Fibroblast of skin of abdomen (primary cell): ENCODE measurements around the gene HRH2. TPM values are rescaled to one million over a fixed set of nuclear protein-coding genes. Genes with fewer than 3 reads are reported as not detected.
"Not testable (repeated sequence)": the region's sequence is repeated elsewhere in the genome, so short reads cannot be mapped to it uniquely, and the experiment has no call there.

Experiments used
- DNase-seq: peaks from one replicate; pipeline ENCODE4 v3.0.0-alpha.2; 2013
- polyA plus RNA-seq, 2 experiments: library from polyadenylated mRNA; unstranded; fragments of 120-200 nt; gene quantifications; one replicate each; pipeline ENCODE4 v1.2.1, GENCODE V29; 2013; ENCODE audit not compliant: insufficient read length in 2 of 2

HRH2 gene, protein sequence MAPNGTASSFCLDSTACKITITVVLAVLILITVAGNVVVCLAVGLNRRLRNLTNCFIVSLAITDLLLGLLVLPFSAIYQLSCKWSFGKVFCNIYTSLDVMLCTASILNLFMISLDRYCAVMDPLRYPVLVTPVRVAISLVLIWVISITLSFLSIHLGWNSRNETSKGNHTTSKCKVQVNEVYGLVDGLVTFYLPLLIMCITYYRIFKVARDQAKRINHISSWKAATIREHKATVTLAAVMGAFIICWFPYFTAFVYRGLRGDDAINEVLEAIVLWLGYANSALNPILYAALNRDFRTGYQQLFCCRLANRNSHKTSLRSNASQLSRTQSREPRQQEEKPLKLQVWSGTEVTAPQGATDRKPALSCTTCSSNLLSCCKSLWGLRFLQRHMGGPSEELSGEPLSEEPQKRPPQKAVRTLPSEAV
- polyA plus RNA-seq (2013, experiment 1 of 2; ENCODE audit: insufficient read length): 0.04 TPM
- not detected for polyA plus RNA-seq (2013, experiment 2 of 2; ENCODE audit: insufficient read length)

DNA sequence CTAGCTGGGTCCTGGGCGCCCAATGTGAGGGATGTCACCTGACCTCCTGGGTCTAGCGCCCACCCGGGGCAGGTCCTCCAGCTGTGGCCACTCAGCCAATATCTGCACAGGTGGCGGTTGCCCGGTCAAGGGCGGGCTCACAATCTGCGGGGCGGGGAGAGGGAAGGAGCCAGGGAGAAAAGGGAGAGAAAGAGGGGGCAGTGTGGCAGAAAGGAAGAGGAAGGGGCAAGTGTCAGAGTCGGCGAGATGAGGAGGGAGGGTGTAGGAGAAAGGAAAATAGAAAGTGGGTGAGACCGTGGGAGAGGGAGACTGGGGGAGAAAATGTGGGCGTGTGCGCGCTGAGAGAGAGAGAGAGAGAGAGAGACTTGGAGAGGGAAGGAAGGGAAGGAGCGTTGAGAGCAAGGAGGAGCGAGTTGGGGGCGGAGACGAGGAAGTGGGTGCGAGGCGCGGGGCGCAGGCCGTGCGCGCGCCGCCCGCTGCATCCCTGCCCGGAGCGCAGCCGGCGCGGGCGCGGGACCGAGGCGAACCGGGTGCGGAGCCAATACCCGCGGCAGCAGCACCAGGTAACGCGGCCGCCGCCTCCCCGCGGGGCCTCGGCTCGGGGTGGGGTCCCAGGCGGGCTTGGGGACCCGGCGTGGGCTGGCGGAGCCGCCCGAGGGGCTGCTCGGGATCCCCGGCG is at the start of gene HRH2:
TSS of gene HRH2 (plus strand) at position 479 of the 679 bp plus-strand sequence. CDS start 25,163 bp downstream, outside the sequence.
- no peak for DNase-seq

DNA sequence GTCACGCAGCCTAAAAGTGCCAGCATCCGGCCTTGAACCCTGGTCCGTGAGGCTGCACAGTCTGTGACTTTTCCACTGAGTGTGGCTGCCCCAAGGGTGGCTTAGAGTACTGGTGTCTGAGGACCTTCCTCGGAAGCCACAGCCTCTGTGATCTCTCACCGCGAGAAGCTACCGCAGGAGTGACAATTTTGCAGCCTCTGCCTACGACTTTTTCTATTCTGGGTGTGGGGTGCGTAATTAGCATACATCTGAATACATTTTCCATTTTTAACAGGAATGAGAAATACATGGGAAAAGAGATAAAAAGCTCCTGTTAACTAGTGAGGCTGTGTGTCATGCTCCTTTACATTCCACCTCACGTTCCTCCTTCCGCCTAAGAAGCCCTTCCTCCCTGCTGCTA is 48.3 kb upstream of the HRH2 start:
- DNase-seq: no peak

DNA sequence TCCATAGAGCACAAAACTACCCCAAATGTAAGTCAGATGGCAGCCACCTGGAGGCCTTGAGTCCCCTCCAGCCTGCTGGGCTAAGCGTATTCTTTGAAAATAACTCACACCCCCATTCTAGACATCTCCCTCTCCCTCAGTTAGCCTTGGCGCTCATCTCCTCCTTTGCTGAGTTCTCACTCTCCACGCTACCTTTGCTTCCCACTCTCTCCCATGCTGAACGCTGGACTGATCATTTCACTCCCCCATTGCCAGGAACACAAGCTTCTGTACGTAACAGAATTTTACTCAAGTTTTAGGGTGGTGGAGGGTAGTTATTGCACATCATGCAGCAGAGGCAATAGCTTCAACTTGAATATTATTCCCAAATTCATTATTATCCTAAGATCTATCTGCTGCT is 47.5 kb upstream of the HRH2 start:
- DNase-seq: no peak

DNA sequence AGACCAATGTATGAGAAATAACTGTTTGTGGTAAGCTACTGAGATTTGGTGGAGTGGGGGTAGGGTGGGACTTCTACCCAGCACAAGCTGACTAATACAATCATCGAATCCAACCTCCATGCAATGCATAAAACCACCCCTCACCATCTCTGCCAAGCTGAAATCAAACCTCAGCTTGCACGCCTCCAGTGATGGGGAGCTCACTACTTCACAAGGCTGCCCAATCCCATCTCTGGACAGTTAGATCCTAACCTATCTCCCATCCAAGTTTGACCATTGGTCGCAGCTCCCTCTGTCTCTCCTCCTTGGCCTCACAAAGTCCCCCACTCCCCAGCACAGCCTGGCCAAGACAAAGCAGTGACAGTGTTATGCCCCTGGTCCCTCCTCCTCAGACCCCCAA is 47.0 kb upstream of the HRH2 start:
- DNase-seq: no peak

DNA sequence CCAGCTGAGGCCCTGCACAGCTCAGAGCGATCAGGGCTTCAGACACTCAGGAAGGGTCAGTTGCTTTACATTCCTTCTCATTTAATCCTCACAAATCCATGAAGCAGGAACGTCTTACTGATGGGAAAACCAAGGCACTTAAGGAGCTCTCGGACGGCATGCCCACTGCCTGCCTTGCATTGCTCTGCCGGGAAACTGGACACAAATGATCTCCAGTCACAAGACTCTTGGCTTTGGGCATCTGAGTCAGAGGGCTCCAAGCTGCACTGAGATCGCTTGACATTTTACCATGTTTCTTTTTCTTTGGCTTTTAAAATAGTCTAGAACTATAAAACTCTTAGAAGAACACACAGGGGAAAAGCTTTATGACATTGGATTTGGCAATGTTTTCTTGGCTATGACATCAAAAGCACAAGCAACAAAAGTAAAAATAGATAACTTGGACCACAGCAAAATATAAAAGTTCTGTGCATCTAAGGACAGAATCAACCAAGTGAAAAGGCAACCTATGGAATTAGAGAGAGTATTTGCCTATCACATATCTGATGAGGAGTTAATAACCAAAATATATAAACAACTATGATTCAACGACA is 43.6 kb upstream of the HRH2 start:
- no peak for DNase-seq

DNA sequence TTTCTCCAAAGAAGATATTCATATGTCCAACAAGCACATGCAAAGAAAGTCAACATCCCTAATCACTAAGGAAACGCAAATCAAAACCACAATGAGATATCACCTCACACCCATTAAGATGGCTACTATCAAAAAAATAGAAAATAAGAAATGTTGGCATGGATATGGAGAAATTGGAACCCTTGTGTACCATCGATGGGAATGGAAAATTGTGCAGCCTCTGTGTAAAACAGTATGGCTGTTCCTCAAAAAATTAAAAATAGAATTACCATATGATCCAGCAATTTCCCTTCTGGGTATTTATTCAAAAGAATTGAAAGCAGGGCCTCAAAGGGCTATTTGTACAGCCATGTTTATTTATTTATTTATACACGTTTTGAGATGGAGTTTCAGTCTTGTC is 43.0 kb upstream of the HRH2 start:
- no peak for DNase-seq

DNA sequence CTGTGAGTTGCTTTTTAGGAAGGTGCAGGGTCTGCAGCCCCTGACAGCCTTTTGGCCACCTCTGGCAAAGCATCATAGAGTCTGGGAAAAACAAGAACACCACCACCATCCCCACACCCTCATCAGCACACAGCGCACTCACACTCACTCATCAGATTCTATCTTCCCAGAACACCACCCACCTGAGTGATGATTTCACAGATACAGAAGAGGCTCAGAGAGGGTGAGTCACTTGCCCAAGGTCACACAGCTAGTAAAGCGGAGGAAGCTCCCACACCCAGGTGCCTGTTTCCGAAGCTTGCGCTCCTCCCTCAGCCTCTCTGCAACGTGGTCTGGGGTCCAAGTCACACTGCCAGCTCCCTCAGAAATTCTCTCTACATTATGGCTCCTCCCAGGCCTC is 41.8 kb upstream of the HRH2 start:
- DNase-seq: no peak

DNA sequence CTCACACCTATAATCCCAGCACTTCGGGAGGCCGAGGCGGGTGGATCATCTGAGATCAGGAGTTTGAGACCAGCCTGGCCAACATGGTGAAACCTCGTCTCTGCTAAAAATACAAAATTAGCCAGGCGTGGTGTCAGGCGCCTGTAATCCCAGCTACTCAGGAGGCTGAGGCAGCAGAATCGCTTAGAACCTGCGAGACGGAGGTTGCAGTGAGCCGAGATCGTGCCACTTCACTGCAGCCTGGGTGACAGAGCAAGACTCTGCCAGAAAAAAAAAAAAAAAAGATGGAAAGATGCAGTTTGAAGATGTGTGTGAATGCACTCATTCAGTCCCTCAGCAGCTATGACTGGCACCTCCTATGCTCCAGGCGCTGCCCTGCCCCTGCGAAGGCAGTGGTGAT is 41.3 kb upstream of the HRH2 start:
- not testable (repeated sequence) for DNase-seq

DNA sequence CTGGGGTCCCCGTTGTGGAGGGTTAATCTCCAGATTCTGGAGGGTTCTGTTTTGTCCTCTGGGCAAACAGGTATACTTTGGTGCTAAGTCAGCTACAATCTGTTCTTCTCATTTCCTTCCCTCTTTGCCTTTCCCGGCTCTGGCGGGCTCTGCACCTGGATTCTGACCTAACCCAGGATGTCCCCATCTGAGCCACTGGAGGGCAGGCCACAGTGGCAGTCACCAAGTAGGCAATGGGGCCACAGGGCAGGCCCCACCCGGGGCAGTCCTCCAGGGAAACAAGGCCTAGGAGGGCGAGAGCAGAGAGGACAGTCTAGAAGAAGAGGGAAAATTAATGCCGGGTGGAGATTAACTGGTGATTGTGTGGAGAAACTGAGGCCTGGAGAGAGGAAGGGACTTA is 40.4 kb upstream of the HRH2 start:
- no peak for DNase-seq

DNA sequence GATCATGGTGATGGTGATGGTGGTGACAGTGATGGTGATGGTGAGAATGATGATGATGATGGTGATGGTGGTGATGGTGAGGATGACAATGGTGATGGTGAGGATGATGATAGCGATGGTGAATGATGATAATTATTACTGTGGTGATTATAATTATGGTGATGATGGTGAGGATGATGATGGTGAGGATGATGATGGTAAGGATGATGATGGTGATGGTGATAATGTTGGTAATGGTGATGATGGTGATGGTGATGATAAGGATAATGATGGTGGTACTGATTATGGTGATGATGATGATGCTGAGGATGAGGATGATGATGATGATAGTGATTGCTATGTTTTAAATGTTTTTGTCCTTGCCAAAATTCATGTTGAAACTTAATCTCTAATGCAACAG is 37.3 kb upstream of the HRH2 start:
- DNase-seq: no peak

DNA sequence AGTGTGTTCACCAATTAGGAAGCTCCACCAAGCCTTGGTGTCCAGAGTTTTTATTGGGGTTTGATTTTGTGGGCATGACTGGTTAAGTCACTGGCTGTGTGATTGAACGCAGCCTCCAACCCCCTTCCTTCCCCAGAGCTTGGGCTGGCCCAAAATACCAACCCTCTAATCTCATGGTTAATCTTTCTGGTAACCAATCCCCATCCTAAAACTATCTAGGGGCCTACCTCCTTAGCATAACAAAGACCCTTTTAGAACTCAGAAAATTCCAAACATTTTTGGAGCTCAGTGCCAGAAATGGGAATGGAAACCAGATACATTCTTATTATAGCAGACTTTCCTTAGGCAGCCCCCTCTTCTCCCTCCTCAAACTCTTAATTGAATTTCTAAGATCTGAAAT is 35.9 kb upstream of the HRH2 start:
- no peak for DNase-seq

DNA sequence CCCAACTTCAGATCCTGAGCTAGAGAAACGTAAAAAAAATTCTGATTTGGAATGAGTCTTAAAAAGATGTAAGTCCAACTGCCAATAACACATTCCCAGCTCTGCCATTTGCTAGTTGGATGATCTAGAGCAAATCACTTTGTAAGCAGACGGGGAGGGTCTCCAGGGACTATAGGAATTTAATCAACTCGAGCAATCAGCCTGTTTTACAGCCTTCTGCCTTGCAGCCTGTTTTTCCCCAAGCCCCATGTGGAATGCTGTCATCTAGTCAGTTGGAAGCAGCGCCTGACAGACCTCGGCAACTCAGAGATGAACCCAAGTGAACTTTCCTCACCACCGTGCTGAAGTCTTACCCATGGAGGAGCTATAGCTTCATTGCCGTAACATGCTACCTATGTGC is 34.8 kb upstream of the HRH2 start:
- no peak for DNase-seq

DNA sequence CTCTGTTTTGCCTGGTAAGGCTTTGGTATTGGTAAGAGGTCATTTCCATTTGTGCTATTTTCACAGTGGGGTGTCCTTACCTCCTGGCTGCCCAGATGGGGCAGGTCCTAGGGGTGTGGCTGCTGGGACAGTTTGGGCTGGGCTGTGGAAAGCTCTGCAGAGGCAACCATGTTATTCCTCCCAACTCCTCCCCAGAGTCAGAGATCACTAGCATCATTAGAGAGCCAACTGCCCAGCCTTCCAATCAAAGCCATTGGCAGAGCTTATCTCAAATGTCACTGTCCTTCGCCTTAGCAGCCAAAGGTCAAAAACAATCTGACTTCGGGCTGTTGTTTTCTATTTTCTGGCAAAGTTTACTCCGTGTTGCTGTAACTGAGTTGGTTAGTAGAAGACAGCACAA is 33.6 kb upstream of the HRH2 start:
- DNase-seq: no peak

DNA sequence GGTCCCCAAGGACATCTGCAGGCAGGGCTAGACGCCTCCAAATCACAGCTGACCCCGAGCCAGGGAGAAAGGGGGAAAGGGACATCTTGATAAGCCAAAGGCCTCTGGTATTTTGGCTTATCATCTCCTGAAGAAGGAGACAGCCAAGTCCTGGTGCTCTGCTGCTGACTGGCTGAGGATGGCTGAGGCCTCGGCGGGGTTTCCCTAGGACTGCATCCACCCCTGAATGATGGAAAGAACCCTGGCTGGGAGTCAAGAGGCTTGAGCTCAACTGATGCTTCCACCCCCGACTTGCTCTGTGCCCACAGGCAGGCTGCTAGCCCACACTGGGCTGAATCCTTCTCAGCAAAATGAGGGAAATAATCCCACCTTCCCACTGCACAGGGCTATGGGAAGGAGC is 30.9 kb upstream of the HRH2 start:
- DNase-seq: no peak

DNA sequence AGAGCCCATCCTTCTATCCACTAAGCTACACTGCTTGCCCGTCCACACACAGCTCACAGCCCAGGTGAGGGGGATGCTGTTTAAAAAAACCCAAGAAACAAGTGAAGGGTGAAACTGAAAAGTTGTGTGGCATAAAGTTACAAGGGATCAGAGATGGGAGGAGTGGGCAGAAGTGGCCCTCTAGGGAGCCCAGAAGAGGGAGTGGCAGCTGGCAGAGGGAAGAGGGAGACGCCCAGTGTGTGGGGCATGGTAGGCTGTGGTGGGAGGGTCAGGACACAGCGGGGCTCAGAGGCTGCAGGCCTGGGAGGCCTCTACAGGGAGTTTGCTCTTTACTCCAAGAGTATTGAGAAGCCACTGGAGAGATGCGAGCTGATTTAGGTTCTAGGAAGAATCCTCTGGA is 30.1 kb upstream of the HRH2 start:
- no peak for DNase-seq

DNA sequence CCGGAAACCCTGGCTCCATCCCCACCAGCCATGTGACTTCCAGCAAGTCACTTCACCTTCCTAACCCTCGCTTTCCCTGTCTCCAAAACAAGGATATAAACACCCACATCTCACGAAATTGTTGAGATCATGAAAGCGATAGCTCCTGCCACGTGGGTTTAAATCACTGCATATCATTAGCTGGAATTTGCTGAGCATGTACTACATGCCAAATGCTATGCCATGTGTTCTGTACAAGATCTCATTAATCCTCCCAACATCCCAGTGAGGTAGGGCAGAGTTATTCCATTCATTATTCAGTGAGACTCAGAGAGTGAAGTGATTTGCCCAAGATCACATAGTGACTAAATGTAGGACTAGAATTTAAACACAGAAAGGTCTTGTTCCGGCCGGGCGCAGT is 29.2 kb upstream of the HRH2 start:
- DNase-seq: no peak

DNA sequence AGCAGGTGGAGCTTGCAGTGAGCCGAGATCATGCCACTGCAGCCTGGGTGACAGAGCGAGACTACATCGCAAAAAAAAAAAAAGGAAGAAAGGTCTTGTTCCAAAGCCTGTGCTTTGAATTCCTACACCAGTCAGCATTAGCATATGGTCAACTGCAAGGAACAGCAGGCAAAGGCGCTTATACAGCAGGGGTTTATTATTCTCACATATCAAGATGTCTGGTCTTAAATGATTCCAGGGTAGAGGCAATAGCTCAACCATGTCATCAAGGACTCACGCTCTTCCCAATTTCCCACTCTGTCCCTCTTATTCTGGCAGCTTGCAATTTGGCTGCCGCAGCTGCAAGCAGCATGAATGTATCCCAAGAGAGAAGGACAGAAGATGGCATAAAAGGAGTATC is 28.6 kb upstream of the HRH2 start:
- no peak for DNase-seq

DNA sequence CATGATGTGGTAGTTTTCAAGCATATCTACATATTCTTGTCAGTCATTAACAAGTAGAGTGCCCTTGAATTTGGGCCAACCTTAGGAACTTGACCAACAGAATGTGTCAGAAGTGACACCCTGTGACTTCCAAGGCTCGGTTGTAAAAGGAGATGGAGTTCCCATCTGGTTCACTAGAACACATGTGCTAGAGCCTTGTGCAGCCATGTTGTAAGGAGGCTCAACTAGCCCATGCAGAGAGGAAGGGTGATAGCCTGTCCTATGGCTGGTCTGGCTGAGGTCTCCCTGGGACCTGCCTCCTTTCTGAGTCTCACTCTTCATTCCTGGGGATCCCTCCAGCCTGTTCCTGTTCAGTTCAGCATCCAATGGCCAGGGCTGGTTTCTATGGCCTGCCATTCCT is 28.1 kb upstream of the HRH2 start:
- DNase-seq: no peak

DNA sequence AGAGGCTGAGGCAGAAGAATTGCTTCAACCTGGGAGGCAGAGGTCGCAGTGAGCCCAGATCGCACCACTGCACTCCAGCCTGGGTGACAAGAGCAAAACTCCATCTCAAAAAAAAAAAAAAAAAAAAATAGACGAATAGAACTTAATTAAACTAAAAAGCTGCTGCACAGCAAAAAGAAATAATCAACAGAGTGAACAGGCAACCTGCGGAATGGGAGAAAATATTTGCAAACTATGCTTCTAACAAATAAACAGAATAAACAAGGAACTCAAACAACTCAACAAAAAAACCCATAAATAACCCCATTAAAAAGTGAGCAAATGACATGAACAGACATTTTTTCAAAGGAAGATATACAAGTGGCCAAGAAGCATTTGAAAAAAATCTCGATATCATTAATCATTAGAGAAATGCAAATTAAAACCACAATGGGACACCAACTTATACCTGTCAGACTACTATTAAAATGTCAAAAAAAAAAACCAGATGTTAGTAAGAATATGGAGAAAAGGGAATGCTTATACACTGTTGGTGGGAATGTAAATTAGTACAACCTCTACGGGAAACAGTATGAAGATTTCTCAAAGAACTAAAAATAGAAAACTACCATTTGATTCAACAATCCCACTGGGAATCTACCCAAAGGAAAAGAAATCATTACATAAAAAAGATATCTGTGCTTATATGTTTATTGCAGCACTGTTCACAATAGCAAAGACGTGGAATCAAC is 21.9 kb upstream of the HRH2 start:
- DNase-seq: no peak

DNA sequence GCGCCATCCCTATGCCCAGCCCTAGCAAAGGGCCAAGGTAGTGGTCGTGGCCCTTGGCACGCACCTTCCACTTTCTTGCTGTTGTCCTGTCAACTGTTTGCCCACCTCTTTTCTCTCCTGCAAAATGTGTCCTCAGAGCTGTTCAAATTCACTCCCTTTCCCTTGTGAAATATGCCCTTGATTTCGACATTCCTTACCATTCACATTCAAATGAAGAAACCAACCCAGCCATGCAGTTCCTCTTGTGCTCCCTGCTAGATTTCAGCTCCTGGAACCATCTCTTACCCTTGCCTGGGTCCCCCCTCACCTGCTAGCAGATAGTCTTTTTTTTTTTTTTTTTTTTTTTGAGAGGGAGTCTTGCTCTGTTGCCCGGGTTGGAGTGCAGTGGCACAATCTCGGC is 19.6 kb upstream of the HRH2 start:
- no peak for DNase-seq

DNA sequence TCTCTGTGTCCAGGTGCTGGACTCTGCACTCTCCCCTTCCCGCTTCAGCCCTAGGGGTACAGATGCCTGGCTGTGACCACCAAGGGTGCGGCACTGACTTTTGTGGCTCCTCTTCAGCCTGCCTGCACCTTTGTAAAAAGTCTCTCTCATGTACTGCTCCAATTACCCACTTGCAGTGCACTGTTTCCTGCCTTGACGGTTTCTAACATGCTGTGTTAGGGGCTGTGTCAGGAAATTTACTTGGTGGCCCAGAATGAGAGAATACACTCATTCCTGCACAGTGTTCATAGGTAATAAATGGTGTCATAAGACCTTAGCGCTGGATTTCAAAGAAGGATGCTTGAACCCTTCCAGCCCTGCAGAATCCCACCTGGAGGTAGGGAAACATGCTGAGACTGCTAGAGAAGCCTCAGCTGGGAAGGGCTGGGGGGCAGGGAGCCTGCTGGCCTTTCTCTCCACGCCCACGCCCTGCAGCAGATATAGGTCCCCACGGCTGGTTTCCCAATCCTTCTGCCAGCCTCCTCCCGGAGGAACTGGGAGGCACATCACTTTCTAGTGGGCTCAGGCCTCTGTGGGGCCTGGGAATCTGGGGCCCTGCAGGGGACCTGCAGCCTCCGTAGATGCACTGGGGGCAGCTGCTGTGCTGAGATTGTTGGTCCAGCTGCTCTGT is 17.6 kb upstream of the HRH2 start:
- no peak for DNase-seq

DNA sequence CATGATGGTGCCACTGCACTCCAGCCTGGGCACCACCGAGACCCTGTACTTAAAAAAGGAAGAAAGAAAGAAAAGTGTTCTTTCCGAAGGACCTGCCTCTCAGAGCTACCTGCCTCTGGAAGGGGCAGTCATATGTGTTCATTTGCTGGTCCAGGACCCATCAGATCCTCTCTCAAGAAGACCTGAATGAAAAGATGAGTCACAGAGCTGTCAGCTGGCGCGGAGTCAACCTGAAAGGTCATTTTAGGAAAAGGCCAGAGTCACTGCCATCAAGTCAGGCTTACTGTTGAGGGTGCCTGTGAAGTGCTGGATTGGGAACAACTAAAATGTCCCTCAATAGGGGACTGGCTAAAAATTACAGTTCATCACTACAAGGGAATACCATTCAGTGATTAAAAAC is 14.9 kb upstream of the HRH2 start:
- no peak for DNase-seq

DNA sequence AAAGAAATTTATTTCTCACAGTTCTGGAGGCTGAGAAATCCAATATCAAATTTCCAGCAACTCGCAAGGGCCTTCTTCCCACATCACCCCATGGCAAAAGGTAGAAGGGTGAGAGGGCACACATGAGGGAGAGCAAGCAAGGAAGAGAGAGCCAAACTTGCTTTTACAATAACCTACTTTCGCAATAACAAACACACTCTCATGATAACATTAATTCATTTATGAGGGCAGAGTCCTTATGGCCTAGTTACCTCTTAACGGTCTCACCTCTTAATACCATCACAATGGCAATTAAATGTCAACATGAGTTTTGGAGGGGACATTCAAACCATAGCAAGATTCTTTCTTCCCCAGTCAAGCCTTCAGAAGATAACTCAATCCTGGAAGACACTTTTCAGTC is 11.6 kb upstream of the HRH2 start:
- DNase-seq: no peak
